ENCODE results near the gene CLCF1. TPM values are rescaled to one million over a fixed set of nuclear protein-coding genes. Genes with fewer than 3 reads are reported as not detected.
A peak's percentile ranks its signal among the peaks of the same experiment; 100 is the strongest.

Gene CLCF1
- total RNA-seq, 4 donors from 2014 or later = 6.1 to 21.7 (median 9.4) TPM

DNA sequence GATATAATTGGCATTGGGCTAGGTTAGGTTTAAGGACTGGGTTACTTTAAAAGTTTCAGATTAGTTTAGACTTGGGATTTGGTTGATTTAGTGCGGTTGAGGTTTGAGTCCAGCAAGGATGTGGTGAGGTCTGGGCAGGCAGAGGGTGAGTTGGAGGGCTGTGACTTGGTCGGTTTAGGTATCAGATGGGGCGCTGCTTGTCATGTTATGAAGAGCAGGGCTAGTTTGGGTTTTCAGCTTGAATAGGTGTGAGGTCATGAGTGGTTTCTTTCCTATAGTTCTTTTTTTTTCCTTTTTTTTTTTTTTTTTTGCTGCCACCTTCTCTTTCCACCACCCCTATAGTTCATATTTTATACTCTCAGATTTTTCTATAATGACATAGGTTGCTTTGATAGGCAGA, 4.8 kb downstream of the CLCF1 start:
- Histone ChIP-seq H3K27me3 (no peaks in the 10 kb centered on the region), H3K9me3 (no peaks in the 10 kb centered on the region), H3K27ac (peak overlapping the region in 3 of 4 donors; percentile 87 to 99 (median 99)), H3K36me3 (peaks cover 0 to 18% of the 10 kb centered on the region in 2 donors), H3K4me1 (peaks cover 5 to 82% (median 59%) of the 10 kb centered on the region in 3 donors), H3K4me3 (no peak overlapping the region)
- TF ChIP-seq EP300 (IDR thresholded peaks at IDR 0.05) (no peak), POLR2AphosphoS5 (IDR thresholded peaks at IDR 0.05) (no peak), POLR2A (IDR thresholded peaks at IDR 0.05) (no peak)
- TF ChIP-seq, protein P1, sequence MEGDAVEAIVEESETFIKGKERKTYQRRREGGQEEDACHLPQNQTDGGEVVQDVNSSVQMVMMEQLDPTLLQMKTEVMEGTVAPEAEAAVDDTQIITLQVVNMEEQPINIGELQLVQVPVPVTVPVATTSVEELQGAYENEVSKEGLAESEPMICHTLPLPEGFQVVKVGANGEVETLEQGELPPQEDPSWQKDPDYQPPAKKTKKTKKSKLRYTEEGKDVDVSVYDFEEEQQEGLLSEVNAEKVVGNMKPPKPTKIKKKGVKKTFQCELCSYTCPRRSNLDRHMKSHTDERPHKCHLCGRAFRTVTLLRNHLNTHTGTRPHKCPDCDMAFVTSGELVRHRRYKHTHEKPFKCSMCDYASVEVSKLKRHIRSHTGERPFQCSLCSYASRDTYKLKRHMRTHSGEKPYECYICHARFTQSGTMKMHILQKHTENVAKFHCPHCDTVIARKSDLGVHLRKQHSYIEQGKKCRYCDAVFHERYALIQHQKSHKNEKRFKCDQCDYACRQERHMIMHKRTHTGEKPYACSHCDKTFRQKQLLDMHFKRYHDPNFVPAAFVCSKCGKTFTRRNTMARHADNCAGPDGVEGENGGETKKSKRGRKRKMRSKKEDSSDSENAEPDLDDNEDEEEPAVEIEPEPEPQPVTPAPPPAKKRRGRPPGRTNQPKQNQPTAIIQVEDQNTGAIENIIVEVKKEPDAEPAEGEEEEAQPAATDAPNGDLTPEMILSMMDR (IDR thresholded peaks at IDR 0.05) = no peak
- 90 to 93% methylated on average over 2 to 3 of the region's 3 CpGs for WGBS, 2 donors (ENCODE audit: low coverage in 1 of 2)
- ATAC-seq = no peak

DNA sequence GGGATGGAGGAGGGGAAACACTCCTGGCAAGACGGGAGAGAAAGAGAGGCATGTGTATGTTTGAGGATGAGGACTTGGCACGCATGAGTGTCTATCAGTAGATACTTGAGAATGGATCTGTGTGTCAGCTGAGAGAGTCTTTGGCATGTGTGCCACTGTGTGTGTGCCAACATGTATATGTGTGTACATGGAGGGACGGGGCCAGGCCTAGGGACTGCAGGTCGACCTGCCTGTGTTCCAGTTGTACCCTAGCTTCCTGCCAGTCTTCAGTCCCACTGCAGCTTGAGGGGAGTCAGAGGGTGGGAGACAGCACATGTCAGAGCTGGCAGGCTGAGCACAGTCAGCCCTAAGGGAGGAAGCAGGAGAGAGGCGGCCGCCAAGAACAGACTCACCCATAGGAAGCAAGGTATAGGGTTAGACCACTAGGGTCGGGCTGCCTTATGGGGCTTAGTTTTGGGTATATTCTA, 5.6 kb downstream of the CLCF1 start:
- Histone ChIP-seq H3K27ac (peak overlapping the region in 3 of 4 donors; percentile 80 to 99 (median 99)), H3K9me3 (no peaks in the 10 kb centered on the region), H3K36me3 (peaks cover 0 to 18% of the 10 kb centered on the region in 2 donors), H3K4me3 (no peak overlapping the region), H3K27me3 (no peaks in the 10 kb centered on the region), H3K4me1 (peaks cover 5 to 80% (median 59%) of the 10 kb centered on the region in 3 donors)
- TF ChIP-seq, protein P1 (IDR thresholded peaks at IDR 0.05) = no peak
- ATAC-seq = no peak
- WGBS, 2 donors (ENCODE audit: low coverage in 1 of 2) = 61 to 63% methylated on average over 3 to 6 of the region's 7 CpGs

DNA sequence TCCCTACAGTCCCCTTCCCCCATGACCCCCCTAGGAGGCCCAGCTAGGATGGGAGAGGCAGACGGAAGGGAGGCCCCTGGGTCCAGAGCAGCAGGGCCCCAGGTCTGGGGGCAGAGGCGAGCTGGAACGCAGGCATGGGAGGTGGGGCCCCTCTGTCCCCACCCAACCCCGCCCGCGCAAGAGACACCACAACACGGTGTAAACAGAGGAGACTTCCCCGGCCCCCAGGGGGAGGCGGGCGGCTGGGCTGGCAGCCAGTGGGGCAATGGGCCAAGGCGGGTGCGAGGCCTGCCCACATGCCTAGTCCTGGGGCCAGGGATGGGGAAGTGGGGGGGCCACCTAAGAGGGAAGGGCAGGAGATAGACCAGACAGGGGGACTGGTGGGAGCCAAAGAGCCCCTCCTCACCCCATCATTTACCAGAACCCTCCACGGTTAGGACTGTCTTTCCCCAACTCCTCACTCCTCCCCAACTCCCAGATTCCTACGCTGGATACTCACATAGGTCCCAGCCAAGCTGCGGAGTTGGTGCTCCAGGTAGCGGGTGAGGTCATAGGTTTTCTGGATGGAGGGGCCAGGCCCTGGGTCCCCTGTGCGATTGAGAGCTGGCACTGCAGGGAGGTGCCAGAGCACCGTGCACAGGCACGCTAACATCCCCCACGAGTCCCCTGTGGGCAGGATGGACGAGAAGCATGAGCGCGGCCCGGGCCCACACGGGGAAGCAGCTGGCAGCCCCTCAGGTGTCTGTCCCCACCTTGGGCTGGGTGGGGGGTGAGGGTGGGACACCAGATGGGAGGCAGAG, 6.2 kb downstream of the CLCF1 start:
- 0 to 18% methylated on average over 1 to 2 of the region's 25 CpGs for WGBS, 2 donors (ENCODE audit: low coverage in 1 of 2)
- H3K4me3 ChIP-seq = peak overlapping the region in 1 of 2 donors; percentile 8
- H3K27ac ChIP-seq = peak overlapping the region; percentile 9 to 99 (median 90)
- H3K9me3 ChIP-seq = no peaks in the 10 kb centered on the region
- no peaks in the 10 kb centered on the region for H3K27me3 ChIP-seq
- peak; percentile 32 for ATAC-seq
- TF ChIP-seq EP300 (IDR thresholded peaks at IDR 0.05) (no peak), POLR2AphosphoS5 (IDR thresholded peaks at IDR 0.05) (peak; percentile 29)
- peaks cover 5 to 75% (median 59%) of the 10 kb centered on the region in 3 donors for H3K4me1 ChIP-seq
- H3K36me3 ChIP-seq = peaks cover 0 to 18% of the 10 kb centered on the region in 2 donors

DNA sequence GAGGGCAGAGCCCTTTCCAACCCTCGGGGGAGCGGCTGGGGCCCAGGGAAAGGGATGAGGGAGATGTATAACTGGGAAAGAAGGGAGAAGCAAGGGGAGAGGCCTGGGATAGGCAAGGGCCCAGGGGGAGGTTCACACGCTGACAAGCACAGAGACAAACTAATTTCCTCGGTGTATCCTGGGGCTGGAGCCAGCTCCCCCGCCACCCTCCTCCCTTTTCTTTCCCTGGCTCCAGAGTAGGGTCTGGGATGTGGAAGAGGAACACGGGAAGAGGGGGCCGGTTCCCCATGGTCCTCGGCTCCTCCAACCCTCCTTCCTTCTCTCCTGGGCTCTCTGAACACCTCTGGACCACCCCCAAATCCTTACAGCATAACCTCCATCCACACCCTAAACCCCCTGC, 6.9 kb downstream of the CLCF1 start:
- peaks cover 5 to 69% (median 54%) of the 10 kb centered on the region in 3 donors for H3K4me1 ChIP-seq
- H3K36me3 ChIP-seq = peaks cover 0 to 18% of the 10 kb centered on the region in 2 donors
- H3K9me3 ChIP-seq = no peaks in the 10 kb centered on the region
- H3K27ac ChIP-seq = peak overlapping the region; percentile 10 to 99 (median 90)
- TF ChIP-seq POLR2A (IDR thresholded peaks at IDR 0.05) (no peak), POLR2AphosphoS5 (IDR thresholded peaks at IDR 0.05) (peak; percentile 22)
- 10 to 18% methylated on average over 7 to 8 of the region's 8 CpGs for WGBS, 2 donors (ENCODE audit: low coverage in 1 of 2)
- peak overlapping the region in 1 of 2 donors; percentile 8 for H3K4me3 ChIP-seq
- ATAC-seq = peak; percentile 70
- no peaks in the 10 kb centered on the region for H3K27me3 ChIP-seq

DNA sequence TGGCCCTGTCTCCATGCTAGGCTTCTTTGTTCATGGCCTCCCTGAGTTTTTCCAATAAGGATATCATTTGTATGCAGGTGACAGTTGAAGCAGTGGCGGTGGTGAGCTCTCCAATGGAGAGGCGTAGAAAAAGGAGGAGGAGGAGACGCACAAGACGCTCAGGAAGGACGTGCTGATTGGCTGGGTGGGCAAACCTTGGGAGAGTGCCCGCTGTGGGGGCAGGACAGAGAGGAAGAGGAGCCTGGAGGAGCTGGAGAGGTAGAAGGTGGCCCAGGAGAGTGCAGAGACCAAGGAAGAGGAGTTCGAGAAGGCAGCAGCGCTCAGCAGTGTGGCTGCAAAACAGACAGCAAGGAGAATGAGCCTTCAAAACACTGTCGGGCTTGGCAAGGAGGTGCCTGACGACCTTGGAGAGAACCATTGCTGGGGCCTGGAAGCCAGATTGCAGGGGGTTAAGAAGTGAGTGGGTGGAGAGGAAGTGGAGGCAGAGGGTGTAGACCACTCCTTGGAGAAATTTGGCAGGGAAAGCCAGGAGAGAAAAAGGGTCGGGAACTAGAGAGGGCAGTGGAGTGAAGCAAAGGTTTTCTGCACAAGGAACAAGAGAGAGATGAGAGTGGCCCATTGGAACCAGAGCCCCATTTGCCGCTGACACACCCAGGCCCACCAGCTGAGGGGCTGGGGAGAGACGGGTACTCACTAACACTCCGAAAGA, 7.5 kb downstream of the CLCF1 start:
- Histone ChIP-seq H3K4me3 (no peak overlapping the region), H3K27ac (peak overlapping the region; percentile 10 to 99 (median 90)), H3K9me3 (no peaks in the 10 kb centered on the region), H3K27me3 (no peaks in the 10 kb centered on the region), H3K36me3 (peaks cover 0 to 18% of the 10 kb centered on the region in 2 donors), H3K4me1 (peaks cover 5 to 63% (median 47%) of the 10 kb centered on the region in 3 donors)
- no peak for ATAC-seq
- 24 to 50% methylated on average over 9 to 11 of the region's 14 CpGs for WGBS, 2 donors (ENCODE audit: low coverage in 1 of 2)
- TF ChIP-seq, protein P1 (IDR thresholded peaks at IDR 0.05) = no peak
- TF ChIP-seq POLR2A (IDR thresholded peaks at IDR 0.05) = no peak
- TF ChIP-seq POLR2AphosphoS5 (IDR thresholded peaks at IDR 0.05) = no peak
- TF ChIP-seq EP300 (IDR thresholded peaks at IDR 0.05) = no peak
